GM12864 (cell line): ENCODE results near the gene EEFSEC.
"Not testable (repeated sequence)": the region's sequence is repeated elsewhere in the genome, so short reads cannot be mapped to it uniquely, and the experiment has no call there.

Experiments
- DNase-seq: peaks from one replicate; pipeline ENCODE4 v3.0.0-alpha.2; 2011; ENCODE audit warnings: low read depth
- H3K4me3 ChIP-seq: 2 replicates; pipeline ENCODE4 v1.5.1; 2011; ENCODE audit warnings: mild to moderate bottlenecking, low read depth, low read length, control low read depth
- CTCF ChIP-seq: IDR thresholded peaks from 2 replicates; pipeline ENCODE4 v1.5.1; 2011; ENCODE audit warnings: low read depth, mild to moderate bottlenecking, moderate library complexity, low read length, control low read depth, inconsistent platforms; ENCODE audit errors: missing control alignments

The EEFSEC gene

DNA sequence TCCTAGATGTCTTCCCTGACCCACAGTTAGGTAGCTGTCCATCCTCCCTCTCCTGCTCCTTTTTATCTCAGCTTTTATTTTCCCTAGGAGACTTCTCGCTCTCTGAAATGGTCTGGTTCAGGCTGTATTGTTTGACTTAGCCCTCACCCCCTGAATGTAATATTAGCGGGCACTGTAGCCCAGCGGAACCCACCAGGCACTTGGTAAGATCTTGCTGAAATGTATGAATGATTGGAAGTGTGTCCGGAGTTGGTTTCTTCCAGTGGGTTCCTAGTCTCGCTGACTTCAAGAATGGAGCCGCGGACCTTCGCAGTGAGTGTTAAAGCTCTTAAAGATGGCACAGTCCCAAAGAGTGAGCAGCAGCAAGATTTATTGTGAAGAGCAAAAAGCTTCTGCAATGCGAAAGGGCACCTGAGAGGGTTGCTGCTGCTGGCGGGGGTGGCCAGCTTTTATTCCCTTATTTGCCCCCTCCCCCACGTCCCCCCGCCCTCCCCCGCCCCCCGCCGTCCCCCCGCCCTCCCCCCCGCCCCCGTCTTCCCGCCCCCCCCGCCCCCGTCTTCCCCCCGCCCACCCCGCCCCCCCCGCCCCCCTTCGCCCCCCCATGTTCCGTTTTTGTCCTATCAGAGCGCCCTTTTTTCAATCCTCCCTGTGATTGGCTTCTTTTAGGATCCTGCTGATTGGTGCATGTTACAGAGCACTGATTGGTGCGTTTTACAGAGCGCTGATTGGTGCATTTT, 694 bp upstream of the EEFSEC start:
- peak; percentile 37 for DNase-seq
- peak overlapping the region; percentile 89 for H3K4me3 ChIP-seq
- no peak for TF ChIP-seq CTCF

DNA sequence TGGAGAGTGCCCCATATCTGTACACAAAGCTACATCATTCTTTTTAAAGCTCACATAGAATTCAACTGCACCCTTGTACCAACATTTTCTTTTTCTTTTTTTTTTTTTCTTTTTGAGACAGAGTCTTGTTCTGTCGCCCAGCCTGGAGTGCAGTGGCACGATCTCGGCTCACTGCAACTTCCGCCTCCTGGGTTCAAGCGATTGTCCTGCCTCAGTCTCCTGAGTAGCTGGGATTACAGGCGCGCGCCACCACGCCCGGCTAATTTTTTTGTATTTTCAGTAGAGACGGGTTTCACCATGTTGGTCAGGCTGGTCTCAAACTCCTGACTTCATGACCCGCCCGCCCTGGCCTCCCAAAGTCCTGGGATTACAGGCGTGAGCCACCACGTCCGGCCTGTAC, 1.1 kb downstream of the EEFSEC start:
- peak overlapping the region; percentile 89 for H3K4me3 ChIP-seq

GRCh38 chr3:128155616-128156360, 2.5 kb downstream of the EEFSEC start:
- H3K4me3 ChIP-seq, result no peak overlapping the region
- TF ChIP-seq CTCF, result no peak
- no peak for DNase-seq

More for the DNA sequence above, 1.1 kb downstream of the EEFSEC start:
- not testable (repeated sequence) for DNase-seq

- TF ChIP-seq CTCF, result no peak
Measured at GRCh38 chr3:128160661-128161060, 7.4 kb downstream of the EEFSEC start.

GRCh38 chr3:128163432-128163831, 10.2 kb downstream of the EEFSEC start:
- DNase-seq, result no peak
- no peak overlapping the region for H3K4me3 ChIP-seq
- no peak for TF ChIP-seq CTCF

More at GRCh38 chr3:128160661-128161060, 7.4 kb downstream of the EEFSEC start:
- no peak for DNase-seq
- H3K4me3 ChIP-seq, result no peak overlapping the region

- DNase-seq, result no peak
- no peak overlapping the region for H3K4me3 ChIP-seq
- no peak for TF ChIP-seq CTCF
Measured at GRCh38 chr3:128166971-128167453, 13.7 kb downstream of the EEFSEC start.

GRCh38 chr3:128167646-128167972, 14.3 kb downstream of the EEFSEC start:
- H3K4me3 ChIP-seq, result no peak overlapping the region
- no peak for TF ChIP-seq CTCF
- no peak for DNase-seq
